NCI-H69 (cell line): ENCODE measurements around the gene AHSG.

Source experiments
- DNase-seq: peaks from one replicate; lab custom pipeline; 2025; lab: John Stamatoyannopoulos, UW

Gene AHSG

GRCh38 chr3:186593862-186594261 lies 19.0 kb upstream of the AHSG start:
- no peak for DNase-seq

GRCh38 chr3:186594591-186595113 lies 18.2 kb upstream of the AHSG start:
- no peak for DNase-seq

GRCh38 chr3:186596568-186597287 lies 16.1 kb upstream of the AHSG start:
- peak; percentile 34 for DNase-seq

GRCh38 chr3:186598108-186598784 lies 14.6 kb upstream of the AHSG start:
- DNase-seq, result no peak

- DNase-seq, result no peak
Observed at GRCh38 chr3:186598794-186599141, 14.1 kb upstream of the AHSG start.

GRCh38 chr3:186599142-186599784 lies 13.6 kb upstream of the AHSG start:
- DNase-seq, result no peak

GRCh38 chr3:186599785-186600166 lies 13.1 kb upstream of the AHSG start:
- DNase-seq, result no peak

- DNase-seq, result no peak
Observed at GRCh38 chr3:186600896-186601295, 12.0 kb upstream of the AHSG start.

GRCh38 chr3:186603159-186603558 lies 9.7 kb upstream of the AHSG start:
- no peak for DNase-seq

- DNase-seq, result no peak
Observed at GRCh38 chr3:186605078-186605477, 7.8 kb upstream of the AHSG start.

- no peak for DNase-seq
Observed at GRCh38 chr3:186605561-186606545, 7.0 kb upstream of the AHSG start.

- DNase-seq, result no peak
Observed at GRCh38 chr3:186608624-186609215, 4.1 kb upstream of the AHSG start.

GRCh38 chr3:186609247-186609868 lies 3.5 kb upstream of the AHSG start:
- DNase-seq, result no peak

- DNase-seq, result no peak
Observed at GRCh38 chr3:186612065-186612464, 795 bp upstream of the AHSG start.

- peak; percentile 70 for DNase-seq
Observed at GRCh38 chr3:186613637-186614265, 891 bp downstream of the AHSG start.

GRCh38 chr3:186614266-186614596 lies 1.4 kb downstream of the AHSG start:
- DNase-seq, result no peak

- DNase-seq, result peak; percentile 82
Observed at GRCh38 chr3:186614597-186615483, 2.0 kb downstream of the AHSG start.

GRCh38 chr3:186616299-186616617 lies 3.4 kb downstream of the AHSG start:
- no peak for DNase-seq

GRCh38 chr3:186617036-186617946 lies 4.4 kb downstream of the AHSG start:
- DNase-seq, result peak; percentile 87
